ENCODE results near the gene ZNF264.

The ZNF264 gene

DNA sequence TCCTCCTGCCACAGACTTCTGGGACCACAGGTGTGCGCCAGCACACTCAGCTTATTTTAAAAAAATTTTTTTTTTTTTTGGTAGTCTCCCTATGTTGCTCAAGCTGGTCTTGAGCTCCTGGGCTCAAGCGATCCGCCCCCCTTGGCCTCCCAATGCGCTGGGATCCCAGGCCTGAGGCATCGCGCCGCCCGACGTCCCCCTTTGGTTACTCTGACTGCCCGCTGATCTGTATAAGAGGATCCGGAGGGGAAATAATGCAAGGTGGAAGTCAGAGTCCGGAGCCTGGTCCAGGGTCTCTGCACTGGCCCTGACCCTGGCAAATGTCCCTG is 48.6 kb downstream of the ZNF264 start:
- no peak for TF ChIP-seq CTCF (IDR thresholded peaks at IDR 0.05)
- intact Hi-C loops (cut with DNase I; ENCODE audit: low total_unique reads): loop anchor here (2.0 to 5.0 kb wide), 2 partner anchors 42 to 123 kb away; partner anchors contain the start of genes TRAPPC2B, ZNF460 and ZNF547
- Histone ChIP-seq H3K36me3 (peaks cover 15 to 18% (median 15%) of the 10 kb centered on the region in 3 donors), H3K27me3 (no peaks in the 10 kb centered on the region), H3K4me3 (peak overlapping the region; percentile 69 to 89), H3K4me1 (peaks cover 0 to 27% (median 19%) of the 10 kb centered on the region in 4 donors), H3K27ac (peak overlapping the region; percentile 83 to 86), H3K9me3 (no peaks in the 10 kb centered on the region)
- DNase-seq: peak in 1 of 2 donors; percentile 22

GRCh38 chr19:57240311-57241090 is 49.2 kb downstream of the ZNF264 start, which contains the start of gene ZNF805:
Gene ZNF805 (plus strand): TSS chr19:57240632. CDS start chr19:57240892, 260 bp downstream.
- no peaks in the 10 kb centered on the region for H3K27me3 ChIP-seq
- peaks cover 18 to 24% (median 19%) of the 10 kb centered on the region in 3 donors for H3K36me3 ChIP-seq
- DNase-seq: peak; percentile 96 to 98
- peak in 1 of 2 experiments; percentile 30 for TF ChIP-seq CTCF (IDR thresholded peaks at IDR 0.05)
- peak within 1 kb of the TSS; percentile 69 to 89 for H3K4me3 ChIP-seq
- peaks cover 0 to 27% (median 19%) of the 10 kb centered on the region in 4 donors for H3K4me1 ChIP-seq
- peak within 1 kb of the TSS; percentile 83 to 86 for H3K27ac ChIP-seq
- intact Hi-C loops (cut with DNase I; ENCODE audit: low total_unique reads): loop anchor here (2.0 to 5.0 kb wide), 2 partner anchors 42 to 122 kb away; partner anchors contain the start of genes TRAPPC2B, ZNF460 and ZNF547
- no peaks in the 10 kb centered on the region for H3K9me3 ChIP-seq

DNA sequence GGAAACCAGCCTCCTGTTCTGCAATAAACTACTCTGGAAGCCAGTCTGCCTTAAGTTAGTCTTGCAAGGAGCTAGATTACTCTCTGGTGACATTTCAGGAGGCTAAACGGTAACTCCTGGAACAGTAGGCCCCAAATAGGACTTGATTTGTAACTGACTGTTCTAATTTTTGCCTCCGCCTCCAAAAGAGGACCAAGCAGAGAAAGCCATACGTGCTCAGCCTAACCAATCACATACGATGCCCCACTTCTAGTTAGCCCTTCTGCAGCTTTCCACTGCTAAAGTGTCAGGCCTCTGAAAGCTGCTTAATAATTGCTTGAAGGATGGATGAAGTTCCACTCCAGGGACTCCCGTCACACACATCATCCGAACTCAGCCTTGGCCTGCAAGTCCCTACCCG is 49.9 kb downstream of the ZNF264 start:
- H3K27ac ChIP-seq: peak overlapping the region; percentile 83 to 86
- peak overlapping the region; percentile 69 to 89 for H3K4me3 ChIP-seq
- H3K36me3 ChIP-seq: peaks cover 24 to 30% (median 25%) of the 10 kb centered on the region in 3 donors
- no peak for DNase-seq
- H3K4me1 ChIP-seq: peaks cover 0 to 27% (median 19%) of the 10 kb centered on the region in 4 donors
- H3K9me3 ChIP-seq: no peaks in the 10 kb centered on the region
- intact Hi-C loops (cut with DNase I; ENCODE audit: low total_unique reads): loop anchor here (2.0 to 5.0 kb wide), 2 partner anchors 41 to 122 kb away; partner anchors contain the start of genes TRAPPC2B, ZNF460 and ZNF547
- TF ChIP-seq CTCF (IDR thresholded peaks at IDR 0.05): no peak
- H3K27me3 ChIP-seq: no peaks in the 10 kb centered on the region

GRCh38 chr19:57242821-57243220 is 51.5 kb downstream of the ZNF264 start:
- Histone ChIP-seq H3K27me3 (no peaks in the 10 kb centered on the region), H3K4me1 (peaks cover 0 to 27% (median 19%) of the 10 kb centered on the region in 4 donors), H3K9me3 (peaks cover 0 to 2% (median 0%) of the 10 kb centered on the region in 3 donors), H3K4me3 (no peak overlapping the region), H3K36me3 (peaks cover 40 to 47% (median 41%) of the 10 kb centered on the region in 3 donors), H3K27ac (no peak overlapping the region)
- no peak for DNase-seq
- TF ChIP-seq CTCF (IDR thresholded peaks at IDR 0.05): no peak
- intact Hi-C loops (cut with DNase I; ENCODE audit: low total_unique reads): loop anchor here (5.0 kb wide), 1 partner anchor 39 kb away; the partner anchor contains the start of gene ZNF460

- no peak overlapping the region for H3K27ac ChIP-seq
- no peaks in the 10 kb centered on the region for H3K27me3 ChIP-seq
- H3K36me3 ChIP-seq: peaks cover 57 to 64% (median 58%) of the 10 kb centered on the region in 3 donors
- peaks cover 0 to 11% (median 0%) of the 10 kb centered on the region in 3 donors for H3K9me3 ChIP-seq
- DNase-seq: no peak
- intact Hi-C loops (cut with DNase I; ENCODE audit: low total_unique reads): loop anchor here (5.0 kb wide), 1 partner anchor 38 kb away; the partner anchor contains the start of gene ZNF460
- H3K4me1 ChIP-seq: peaks cover 0 to 27% (median 19%) of the 10 kb centered on the region in 4 donors
- no peak for TF ChIP-seq CTCF (IDR thresholded peaks at IDR 0.05)
- H3K4me3 ChIP-seq: no peak overlapping the region
These were observed 53.2 kb downstream of the ZNF264 start for GRCh38 chr19:57244513-57244912.
